GM18526 (cell line): ENCODE measurements around the gene GOLGA5.

Experiments
- POLR2A ChIP-seq: IDR thresholded peaks from 3 replicates; pipeline ENCODE4 v1.6.1; 2011; ENCODE audit not compliant: insufficient read length; ENCODE audit errors: extremely low read depth

Gene GOLGA5

GRCh38 chr14:92793709-92794546, at the start of gene GOLGA5:
GOLGA5 (plus strand) TSS chr14:92794305; CDS start chr14:92797438, 3,133 bp downstream.
- peak; percentile 90 for TF ChIP-seq POLR2A

- no peak for TF ChIP-seq POLR2A
Observed at GRCh38 chr14:92747701-92748258, 46.3 kb upstream of the GOLGA5 start.

GRCh38 chr14:92748259-92749016, 45.7 kb upstream of the GOLGA5 start, which contains the start of gene LGMN:
LGMN (minus strand) TSS chr14:92748627; CDS start chr14:92732786, 15,841 bp downstream.
- TF ChIP-seq POLR2A, result peak; percentile 80

GRCh38 chr14:92750994-92751400, 43.1 kb upstream of the GOLGA5 start:
- TF ChIP-seq POLR2A, result no peak

GRCh38 chr14:92751819-92752218, 42.3 kb upstream of the GOLGA5 start:
- TF ChIP-seq POLR2A, result no peak

- no peak for TF ChIP-seq POLR2A
Observed at GRCh38 chr14:92753250-92753649, 40.9 kb upstream of the GOLGA5 start.

- no peak for TF ChIP-seq POLR2A
Observed at GRCh38 chr14:92754966-92755365, 39.1 kb upstream of the GOLGA5 start.

GRCh38 chr14:92755495-92755894, 38.6 kb upstream of the GOLGA5 start:
- no peak for TF ChIP-seq POLR2A

- TF ChIP-seq POLR2A, result no peak
Observed at GRCh38 chr14:92756446-92756845, 37.7 kb upstream of the GOLGA5 start.

GRCh38 chr14:92759300-92759678, 34.8 kb upstream of the GOLGA5 start:
- no peak for TF ChIP-seq POLR2A

GRCh38 chr14:92759679-92760523, 34.2 kb upstream of the GOLGA5 start:
- no peak for TF ChIP-seq POLR2A

- no peak for TF ChIP-seq POLR2A
Observed at GRCh38 chr14:92760524-92760805, 33.6 kb upstream of the GOLGA5 start.

- TF ChIP-seq POLR2A, result no peak
Observed at GRCh38 chr14:92768795-92769194, 25.3 kb upstream of the GOLGA5 start.

- TF ChIP-seq POLR2A, result no peak
Observed at GRCh38 chr14:92770484-92770883, 23.6 kb upstream of the GOLGA5 start.

- no peak for TF ChIP-seq POLR2A
Observed at GRCh38 chr14:92774572-92774971, 19.5 kb upstream of the GOLGA5 start.
